GM21447 (cell line): Measurements from ENCODE around the gene MYO1D.

Source experiments
- ATAC-seq: cut with Tn5 transposase; IDR thresholded peaks from one replicate; pipeline ENCODE4 v1.9.1; 2021; ENCODE audit not compliant: unreplicated experiment

The MYO1D gene

GRCh38 chr17:32444301-32445073 lies 432.4 kb downstream of the MYO1D start, which contains the start of gene PSMD11:
Gene PSMD11, plus strand, starts transcription at chr17:32444510. Its CDS starts 14 bp downstream, at chr17:32444524.
- peak; percentile 92 for ATAC-seq

DNA sequence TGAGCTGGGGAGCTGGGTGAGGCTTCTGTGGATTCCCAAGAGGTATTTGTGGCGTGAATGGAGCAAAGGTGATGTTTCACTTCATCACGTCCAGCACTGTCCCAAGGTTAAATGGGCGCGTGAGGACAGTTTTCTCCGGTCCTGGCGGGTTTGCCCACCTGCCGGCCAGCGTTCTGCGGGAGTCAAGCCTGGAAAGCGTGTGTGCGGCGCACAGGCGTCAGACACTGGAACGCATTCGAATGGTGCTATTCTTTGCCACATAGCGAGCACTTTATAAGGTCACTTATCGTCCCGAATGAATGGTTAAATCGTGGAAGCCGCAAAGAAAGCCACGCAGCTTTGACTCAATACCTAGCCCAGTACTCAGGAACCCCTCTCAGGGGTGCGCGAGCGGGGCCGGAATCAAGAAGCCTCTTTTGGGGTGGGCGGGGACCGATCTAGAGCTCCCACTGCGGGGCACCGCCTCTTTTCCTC lies 433.1 kb downstream of the MYO1D start:
- ATAC-seq: no peak
